HL-60 (cell line): Measurements from ENCODE around the gene COPZ1.

Source experiments
- CTCF ChIP-seq: IDR thresholded peaks from one replicate; pipeline ENCODE4 v1.5.1; 2011; ENCODE audit warnings: low read length, control low read depth, inconsistent platforms; ENCODE audit not compliant: insufficient read depth
- POLR2AphosphoS5 ChIP-seq: IDR thresholded peaks from 2 replicates; pipeline ENCODE4 v1.6.1; 2012; ENCODE audit warnings: low read depth
- TF ChIP-seq, protein P1 (sequence below): IDR thresholded peaks from 2 replicates; pipeline ENCODE4 v1.6.1; 2012; ENCODE audit warnings: low read depth; ENCODE audit not compliant: insufficient replicate concordance

DNA sequence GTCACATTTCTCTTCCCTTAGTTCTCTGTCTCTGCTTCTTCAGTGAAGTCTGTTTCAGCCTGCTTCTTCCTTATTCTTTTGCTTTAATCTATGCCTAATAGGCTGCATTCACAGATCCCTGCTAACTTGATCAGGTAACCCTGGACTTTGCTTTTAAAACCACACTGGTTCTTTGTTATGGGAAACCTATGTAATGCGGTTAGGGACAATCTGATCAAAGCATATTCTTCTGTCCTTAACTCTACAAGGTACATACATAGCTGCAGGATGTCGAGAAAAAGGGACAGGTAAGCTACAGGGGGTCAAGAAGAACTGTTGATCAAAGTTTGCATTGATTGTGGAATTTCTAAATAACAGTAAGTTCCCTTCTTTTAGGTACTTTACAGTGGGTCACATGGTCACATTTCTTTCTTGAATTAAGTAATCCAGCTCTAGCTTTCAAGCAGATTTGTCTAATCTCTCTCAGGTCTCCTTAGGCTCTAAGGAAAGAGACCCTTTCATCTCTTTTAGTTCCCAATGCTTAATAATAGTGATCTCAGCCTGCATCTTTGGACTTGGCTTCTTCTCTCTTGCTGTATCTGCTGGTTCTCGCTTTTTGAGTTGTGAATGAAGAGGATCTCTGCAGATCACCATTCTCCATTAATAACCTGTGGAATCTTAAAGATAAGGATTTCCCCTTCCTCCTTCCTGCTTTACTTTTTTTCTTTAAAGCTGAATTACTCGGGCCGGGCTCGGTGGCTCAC is 3.8 kb downstream of the COPZ1 start:
- TF ChIP-seq CTCF = no peak
- TF ChIP-seq POLR2AphosphoS5 = no peak
- TF ChIP-seq, protein P1, sequence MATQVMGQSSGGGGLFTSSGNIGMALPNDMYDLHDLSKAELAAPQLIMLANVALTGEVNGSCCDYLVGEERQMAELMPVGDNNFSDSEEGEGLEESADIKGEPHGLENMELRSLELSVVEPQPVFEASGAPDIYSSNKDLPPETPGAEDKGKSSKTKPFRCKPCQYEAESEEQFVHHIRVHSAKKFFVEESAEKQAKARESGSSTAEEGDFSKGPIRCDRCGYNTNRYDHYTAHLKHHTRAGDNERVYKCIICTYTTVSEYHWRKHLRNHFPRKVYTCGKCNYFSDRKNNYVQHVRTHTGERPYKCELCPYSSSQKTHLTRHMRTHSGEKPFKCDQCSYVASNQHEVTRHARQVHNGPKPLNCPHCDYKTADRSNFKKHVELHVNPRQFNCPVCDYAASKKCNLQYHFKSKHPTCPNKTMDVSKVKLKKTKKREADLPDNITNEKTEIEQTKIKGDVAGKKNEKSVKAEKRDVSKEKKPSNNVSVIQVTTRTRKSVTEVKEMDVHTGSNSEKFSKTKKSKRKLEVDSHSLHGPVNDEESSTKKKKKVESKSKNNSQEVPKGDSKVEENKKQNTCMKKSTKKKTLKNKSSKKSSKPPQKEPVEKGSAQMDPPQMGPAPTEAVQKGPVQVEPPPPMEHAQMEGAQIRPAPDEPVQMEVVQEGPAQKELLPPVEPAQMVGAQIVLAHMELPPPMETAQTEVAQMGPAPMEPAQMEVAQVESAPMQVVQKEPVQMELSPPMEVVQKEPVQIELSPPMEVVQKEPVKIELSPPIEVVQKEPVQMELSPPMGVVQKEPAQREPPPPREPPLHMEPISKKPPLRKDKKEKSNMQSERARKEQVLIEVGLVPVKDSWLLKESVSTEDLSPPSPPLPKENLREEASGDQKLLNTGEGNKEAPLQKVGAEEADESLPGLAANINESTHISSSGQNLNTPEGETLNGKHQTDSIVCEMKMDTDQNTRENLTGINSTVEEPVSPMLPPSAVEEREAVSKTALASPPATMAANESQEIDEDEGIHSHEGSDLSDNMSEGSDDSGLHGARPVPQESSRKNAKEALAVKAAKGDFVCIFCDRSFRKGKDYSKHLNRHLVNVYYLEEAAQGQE = no peak
